RKO (cell line): ENCODE data around the gene CYP4F11.
"Not testable (repeated sequence)": the region's sequence is repeated elsewhere in the genome, so short reads cannot be mapped to it uniquely, and the experiment has no call there.

ENCODE experiments used
- DNase-seq: peaks from one replicate; pipeline ENCODE4 v3.0.0-alpha.2; 2016; ENCODE audit warnings: low spot score

CYP4F11 gene

GRCh38 chr19:15934332-15935078 is at the start of gene CYP4F11:
Gene CYP4F11, minus strand, starts transcription at chr19:15934529. Its CDS starts 121 bp downstream, at chr19:15934408.
- DNase-seq = peak; percentile 9

GRCh38 chr19:15979293-15979692 is 45.0 kb upstream of the CYP4F11 start:
- DNase-seq = no peak

GRCh38 chr19:15977690-15978089 is 43.4 kb upstream of the CYP4F11 start:
- DNase-seq = no peak

- DNase-seq = no peak
These were observed 42.7 kb upstream of the CYP4F11 start for GRCh38 chr19:15976836-15977689.

GRCh38 chr19:15974856-15975255 is 40.5 kb upstream of the CYP4F11 start:
- no peak for DNase-seq

GRCh38 chr19:15972043-15972442 is 37.7 kb upstream of the CYP4F11 start:
- not testable (repeated sequence) for DNase-seq

- no peak for DNase-seq
These were observed 37.0 kb upstream of the CYP4F11 start for GRCh38 chr19:15971224-15971780.

GRCh38 chr19:15964231-15964630 is 29.9 kb upstream of the CYP4F11 start:
- no peak for DNase-seq

- no peak for DNase-seq
These were observed 28.0 kb upstream of the CYP4F11 start for GRCh38 chr19:15962319-15962718.

GRCh38 chr19:15954820-15955219 is 20.5 kb upstream of the CYP4F11 start:
- no peak for DNase-seq

GRCh38 chr19:15948223-15949058 is 14.1 kb upstream of the CYP4F11 start, which contains the start of gene OR10H4:
Gene OR10H4, plus strand, starts transcription at chr19:15949008. Its CDS starts 0 bp downstream, at chr19:15949008.
- no peak for DNase-seq

- no peak for DNase-seq
These were observed 11.0 kb upstream of the CYP4F11 start for GRCh38 chr19:15945301-15945700.

GRCh38 chr19:15944401-15944800 is 10.1 kb upstream of the CYP4F11 start:
- DNase-seq = no peak

- no peak for DNase-seq
These were observed 3.4 kb upstream of the CYP4F11 start for GRCh38 chr19:15937771-15938170.

- DNase-seq = no peak
These were observed 2.6 kb upstream of the CYP4F11 start for GRCh38 chr19:15936950-15937349.

- no peak for DNase-seq
These were observed 1.8 kb upstream of the CYP4F11 start for GRCh38 chr19:15936173-15936572.

GRCh38 chr19:15935167-15935702 is 906 bp upstream of the CYP4F11 start:
- DNase-seq = no peak

- not testable (repeated sequence) for DNase-seq
These were observed 483 bp downstream of the CYP4F11 start for GRCh38 chr19:15933761-15934331.

GRCh38 chr19:15928321-15928720 is 6.0 kb downstream of the CYP4F11 start:
- DNase-seq = no peak

GRCh38 chr19:15926484-15926883 is 7.8 kb downstream of the CYP4F11 start:
- DNase-seq = no peak

- DNase-seq = no peak
These were observed 10.6 kb downstream of the CYP4F11 start for GRCh38 chr19:15923702-15924101.
